ENCODE data around the gene C16orf74. TPM values are rescaled to one million over a fixed set of nuclear protein-coding genes. Genes with fewer than 3 reads are reported as not detected.
A peak's percentile ranks its signal among the peaks of the same experiment; 100 is the strongest.

Gene C16orf74
- total RNA-seq, 1 experiment from 2014 or later, result 44.3 TPM

- Histone ChIP-seq H3K4me3 (no peak overlapping the region), H2AFZ (no peak overlapping the region), H3K27ac (no peak overlapping the region), H3K36me3 (ENCODE audit: low read depth) (no peaks in the 10 kb centered on the region), H3K79me2 (ENCODE audit: low read depth) (peaks cover 20% of the 10 kb centered on the region), H3K9me2 (ENCODE audit: insufficient read depth) (no peaks in the 10 kb centered on the region), H3K9me3 (ENCODE audit: insufficient read depth, low read depth) (no peaks in the 10 kb centered on the region), H3K27me3 (ENCODE audit: insufficient read depth, low read depth) (no peaks in the 10 kb centered on the region), H4K20me1 (ENCODE audit: insufficient read depth) (no peaks in the 10 kb centered on the region), H3K4me2 (peak overlapping the region; percentile 91), H3K4me1 (replicated peaks; ENCODE audit: insufficient read depth) (peaks cover 45% of the 10 kb centered on the region), H3F3A (ENCODE audit: insufficient read depth, low read depth) (peaks cover 18% of the 10 kb centered on the region; the same call in 1 of the 2 replicates)
- ChIA-PET CTCF (no interaction called here), POLR2A (ENCODE audit: unreplicated experiment) (no interaction called here)
- peak; percentile 25 to 77 for DNase-seq
- no TSS peak for BruUV-seq (replicated peaks)
- intact Hi-C loops (cut with micrococcal nuclease; ENCODE audit: unreplicated experiment), result no loop called here
- TF ChIP-seq CTCF (conservative IDR thresholded peaks at IDR 0.05), result no peak
- TF ChIP-seq EZH2 (IDR thresholded peaks at IDR 0.05; ENCODE audit: low read depth), result no peak
Measured at GRCh38 chr16:85753559-85753958, 2.7 kb upstream of the C16orf74 start.

- Histone ChIP-seq H3K4me3 (no peak overlapping the region; the same call in 1 of the 2 replicates), H3K27me3 (ENCODE audit: insufficient read depth, low read depth) (no peaks in the 10 kb centered on the region), H3K4me2 (peak overlapping the region; percentile 91), H4K20me1 (ENCODE audit: insufficient read depth) (no peaks in the 10 kb centered on the region), H3K4me1 (replicated peaks; ENCODE audit: insufficient read depth) (peaks cover 52% of the 10 kb centered on the region), H3K79me2 (ENCODE audit: low read depth) (peaks cover 26% of the 10 kb centered on the region), H3K27ac (no peak overlapping the region), H3K9me2 (ENCODE audit: insufficient read depth) (no peaks in the 10 kb centered on the region), H3K9me3 (ENCODE audit: insufficient read depth, low read depth) (no peaks in the 10 kb centered on the region), H2AFZ (no peak overlapping the region), H3F3A (ENCODE audit: insufficient read depth, low read depth) (peaks cover 24% of the 10 kb centered on the region), H3K36me3 (ENCODE audit: low read depth) (no peaks in the 10 kb centered on the region)
- BruUV-seq (replicated peaks), result no TSS peak
- no peak for DNase-seq
- TF ChIP-seq CTCF (conservative IDR thresholded peaks at IDR 0.05), result no peak
- TF ChIP-seq EZH2 (IDR thresholded peaks at IDR 0.05; ENCODE audit: low read depth), result no peak
- CTCF ChIA-PET, result no interaction called here
- intact Hi-C loops (cut with micrococcal nuclease; ENCODE audit: unreplicated experiment), result no loop called here
- POLR2A ChIA-PET (ENCODE audit: unreplicated experiment), result interaction anchor here (0.6 kb wide), 1 partner anchor 195 kb away, joined by 3 read pairs; no protein-coding TSS in a partner anchor
Measured at GRCh38 chr16:85752511-85753420, 1.9 kb upstream of the C16orf74 start.

- Histone ChIP-seq H3K9me3 (ENCODE audit: insufficient read depth, low read depth) (no peaks in the 10 kb centered on the region), H3K9me2 (ENCODE audit: insufficient read depth) (no peaks in the 10 kb centered on the region), H3K4me3 (peak overlapping the region; percentile 70), H3K4me1 (replicated peaks; ENCODE audit: insufficient read depth) (peaks cover 61% of the 10 kb centered on the region), H3K4me2 (peak overlapping the region; percentile 91), H3K36me3 (ENCODE audit: low read depth) (no peaks in the 10 kb centered on the region), H3K27ac (peak overlapping the region; percentile 74), H3K79me2 (ENCODE audit: low read depth) (peaks cover 31% of the 10 kb centered on the region), H3F3A (ENCODE audit: insufficient read depth, low read depth) (peaks cover 32% of the 10 kb centered on the region), H2AFZ (0 out of 2 replicates have a peak overlapping the region, but pooled peaks have one; percentile 71), H4K20me1 (ENCODE audit: insufficient read depth) (no peaks in the 10 kb centered on the region), H3K27me3 (ENCODE audit: insufficient read depth, low read depth) (no peaks in the 10 kb centered on the region)
- ChIA-PET CTCF (no interaction called here), POLR2A (ENCODE audit: unreplicated experiment) (interaction anchor here (0.6 kb wide), 1 partner anchor 194 kb away, joined by 3 read pairs; no protein-coding TSS in a partner anchor)
- intact Hi-C loops (cut with micrococcal nuclease; ENCODE audit: unreplicated experiment), result loop anchor here (2.0 kb wide), 1 partner anchor 139 kb away; the partner anchor contains the start of gene GSE1
- TF ChIP-seq CTCF (conservative IDR thresholded peaks at IDR 0.05) (no peak), EZH2 (IDR thresholded peaks at IDR 0.05; ENCODE audit: low read depth) (no peak)
- TSS peak; percentile 21 for BruUV-seq (replicated peaks)
- DNase-seq, result peak in 1 of 2 experiments; percentile 54
Measured at GRCh38 chr16:85751698-85752501, 1.0 kb upstream of the C16orf74 start.
